ENCODE data around the gene PPA2. TPM values are rescaled to one million over a fixed set of nuclear protein-coding genes. Genes with fewer than 3 reads are reported as not detected.
"Not testable (repeated sequence)": the region's sequence is repeated elsewhere in the genome, so short reads cannot be mapped to it uniquely, and the experiment has no call there.

The PPA2 gene
- total RNA-seq, 4 donors from 2014 or later = 46.2 to 164 (median 84.6) TPM

DNA sequence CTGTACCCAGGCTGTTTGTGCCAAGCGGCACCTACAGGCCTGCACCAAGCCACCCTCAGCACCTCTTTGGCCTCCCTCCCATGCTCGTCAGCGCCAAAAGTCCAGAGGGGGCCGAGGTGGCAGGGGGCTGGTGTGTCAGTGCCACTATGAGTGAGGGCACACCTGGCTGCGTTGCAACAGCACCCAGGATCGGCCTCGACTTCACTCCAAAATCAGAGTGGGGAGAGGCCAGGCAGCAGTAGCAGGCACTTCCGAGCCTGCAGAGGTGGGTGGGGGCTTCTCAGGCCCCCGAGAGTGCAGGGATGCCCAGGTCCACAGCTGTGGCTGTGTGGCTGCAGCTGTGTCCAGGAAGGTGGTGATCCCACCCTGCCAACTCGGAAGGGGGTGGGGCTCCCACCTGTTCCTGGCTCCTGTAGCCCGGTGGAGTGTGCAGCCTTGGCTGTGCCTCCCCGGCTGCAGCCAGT lies 58.5 kb downstream of the PPA2 start:
- no peak overlapping the region for H3K27ac ChIP-seq
- H3K9me3 ChIP-seq = no peaks in the 10 kb centered on the region
- H3K36me3 ChIP-seq = peaks cover 0 to 11% (median 0%) of the 10 kb centered on the region in 4 donors
- H3K4me3 ChIP-seq = no peak overlapping the region
- DNase-seq = no peak
- in situ Hi-C loops (cut with MboI; ENCODE audit: low pct_ligation_motif_present in 1 of 4, low pct_unique_long_range_greater_than_20kb in 1 of 4, low sequenced_read_pairs in 3 of 4) (no loop called here), intact Hi-C loops (cut with DNase I; ENCODE audit: low total_unique reads) (no loop called here)
- no peaks in the 10 kb centered on the region for H3K27me3 ChIP-seq
- WGBS, 2 donors (ENCODE audit: low coverage in 1 of 2) = 91% methylated on average over 9 of the region's 12 CpGs; no CpG with 5 or more reads in 1 of the 2 donors
- no peaks in the 10 kb centered on the region for H3K4me1 ChIP-seq
- TF ChIP-seq, protein P1, sequence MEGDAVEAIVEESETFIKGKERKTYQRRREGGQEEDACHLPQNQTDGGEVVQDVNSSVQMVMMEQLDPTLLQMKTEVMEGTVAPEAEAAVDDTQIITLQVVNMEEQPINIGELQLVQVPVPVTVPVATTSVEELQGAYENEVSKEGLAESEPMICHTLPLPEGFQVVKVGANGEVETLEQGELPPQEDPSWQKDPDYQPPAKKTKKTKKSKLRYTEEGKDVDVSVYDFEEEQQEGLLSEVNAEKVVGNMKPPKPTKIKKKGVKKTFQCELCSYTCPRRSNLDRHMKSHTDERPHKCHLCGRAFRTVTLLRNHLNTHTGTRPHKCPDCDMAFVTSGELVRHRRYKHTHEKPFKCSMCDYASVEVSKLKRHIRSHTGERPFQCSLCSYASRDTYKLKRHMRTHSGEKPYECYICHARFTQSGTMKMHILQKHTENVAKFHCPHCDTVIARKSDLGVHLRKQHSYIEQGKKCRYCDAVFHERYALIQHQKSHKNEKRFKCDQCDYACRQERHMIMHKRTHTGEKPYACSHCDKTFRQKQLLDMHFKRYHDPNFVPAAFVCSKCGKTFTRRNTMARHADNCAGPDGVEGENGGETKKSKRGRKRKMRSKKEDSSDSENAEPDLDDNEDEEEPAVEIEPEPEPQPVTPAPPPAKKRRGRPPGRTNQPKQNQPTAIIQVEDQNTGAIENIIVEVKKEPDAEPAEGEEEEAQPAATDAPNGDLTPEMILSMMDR (IDR thresholded peaks at IDR 0.05) = no peak
- no peak for TF ChIP-seq EP300 (IDR thresholded peaks at IDR 0.05; ENCODE audit: low read depth)
- TF ChIP-seq POLR2AphosphoS5 (IDR thresholded peaks at IDR 0.05) = no peak
- TF ChIP-seq POLR2A (IDR thresholded peaks at IDR 0.05) = no peak

DNA sequence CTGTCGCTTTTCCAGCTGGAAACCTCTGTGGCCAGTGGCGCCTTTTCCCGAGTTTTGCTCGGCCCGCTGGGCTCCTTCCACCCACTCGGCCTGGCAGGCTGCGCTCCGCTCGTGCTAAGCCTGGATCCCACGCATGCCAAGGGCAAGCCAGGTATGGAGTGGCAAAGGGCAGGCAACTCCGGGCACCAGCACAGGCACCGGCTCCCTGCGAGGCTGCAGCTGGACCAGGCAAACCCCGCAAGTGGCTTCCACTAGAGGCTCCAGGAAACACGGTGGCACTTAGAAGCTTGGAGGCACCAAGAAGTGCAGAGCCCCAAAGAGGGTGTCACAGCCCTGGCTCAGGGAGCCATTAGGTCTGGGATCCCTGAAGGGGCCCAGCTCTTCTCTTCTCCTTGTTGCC lies 59.5 kb downstream of the PPA2 start:
- H3K36me3 ChIP-seq = peaks cover 0 to under 1% (median 0%) of the 10 kb centered on the region in 4 donors
- no peak overlapping the region for H3K4me3 ChIP-seq
- no peaks in the 10 kb centered on the region for H3K4me1 ChIP-seq
- WGBS, 2 donors (ENCODE audit: low coverage in 1 of 2) = 94% methylated on average over 15 of the region's 15 CpGs; no CpG with 5 or more reads in 1 of the 2 donors
- TF ChIP-seq POLR2AphosphoS5 (IDR thresholded peaks at IDR 0.05) (no peak), POLR2A (IDR thresholded peaks at IDR 0.05) (no peak)
- no peaks in the 10 kb centered on the region for H3K9me3 ChIP-seq
- intact Hi-C loops (cut with DNase I; ENCODE audit: low total_unique reads) = no loop called here
- no peaks in the 10 kb centered on the region for H3K27me3 ChIP-seq
- no peak overlapping the region for H3K27ac ChIP-seq
- no peak for DNase-seq
- in situ Hi-C loops (cut with MboI; ENCODE audit: low pct_ligation_motif_present in 1 of 4, low pct_unique_long_range_greater_than_20kb in 1 of 4, low sequenced_read_pairs in 3 of 4) = no loop called here

DNA sequence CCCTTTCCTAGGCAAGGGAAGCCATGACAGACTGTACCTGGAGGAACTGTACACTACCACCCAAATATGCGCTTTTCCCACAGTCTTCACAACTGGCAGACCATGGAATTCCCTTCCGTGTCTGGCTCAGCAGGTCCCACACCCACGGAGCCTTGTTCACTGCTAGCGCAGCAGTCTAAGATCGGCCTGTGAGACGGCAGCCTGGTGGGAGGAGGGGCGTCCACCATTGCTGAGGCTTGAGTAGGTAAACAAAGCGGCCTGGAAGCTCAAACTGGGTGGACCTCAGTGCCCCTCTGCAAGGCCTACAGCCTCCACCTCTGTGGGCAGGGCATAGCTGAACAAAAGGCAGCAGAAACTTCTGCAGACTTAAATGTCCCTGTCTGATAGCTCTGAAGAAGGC lies 64.7 kb downstream of the PPA2 start:
- 95% methylated on average over 8 of the region's 8 CpGs; no CpG with 5 or more reads in 1 of the 2 donors for WGBS, 2 donors (ENCODE audit: low coverage in 1 of 2)
- H3K27me3 ChIP-seq; intact Hi-C loops (cut with DNase I; ENCODE audit: low total_unique reads); in situ Hi-C loops (cut with MboI; ENCODE audit: low pct_ligation_motif_present in 1 of 4, low pct_unique_long_range_greater_than_20kb in 1 of 4, low sequenced_read_pairs in 3 of 4); DNase-seq; H3K27ac ChIP-seq; H3K4me1 ChIP-seq; H3K4me3 ChIP-seq; H3K9me3 ChIP-seq: not testable (repeated sequence)
- peaks cover 0 to 14% (median 4%) of the 10 kb centered on the region in 4 donors for H3K36me3 ChIP-seq

DNA sequence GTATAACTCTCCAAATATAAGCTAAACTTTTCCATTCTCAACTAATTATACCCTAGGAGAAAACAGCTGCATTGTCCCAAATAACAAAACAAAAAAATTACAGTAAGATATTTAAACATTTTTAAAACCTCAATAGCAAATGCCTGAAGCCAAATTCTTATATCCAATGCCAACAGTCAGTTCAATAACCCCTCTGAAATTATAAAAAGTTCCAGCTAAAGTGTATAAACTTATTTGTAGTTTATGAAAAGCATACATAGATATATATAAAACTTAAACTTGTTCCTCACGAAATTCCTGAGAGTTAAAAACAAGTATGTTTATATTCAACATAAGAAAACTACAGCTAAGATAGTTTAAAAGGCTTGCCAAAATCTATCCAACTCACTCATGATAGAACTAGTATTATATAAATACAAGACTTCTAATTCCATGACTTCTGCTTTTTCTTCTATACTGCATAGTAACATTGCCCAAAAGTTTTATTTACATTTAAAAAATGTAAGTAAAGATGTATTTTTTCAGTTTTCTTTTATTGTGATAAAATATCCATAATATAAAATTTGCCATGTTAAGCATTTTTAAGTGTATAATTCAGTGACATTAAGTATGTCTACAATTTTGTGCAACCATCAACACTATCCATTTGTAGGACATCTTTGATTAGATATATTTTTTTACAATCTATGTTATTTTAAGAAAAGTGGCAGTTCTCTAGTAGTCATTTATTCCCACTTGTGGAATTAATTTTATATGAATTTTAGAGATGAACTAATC lies 72.8 kb downstream of the PPA2 start:
- in situ Hi-C loops (cut with MboI; ENCODE audit: low pct_ligation_motif_present in 1 of 4, low pct_unique_long_range_greater_than_20kb in 1 of 4, low sequenced_read_pairs in 3 of 4) = no loop called here
- no peak for DNase-seq
- Histone ChIP-seq H3K4me3 (no peak overlapping the region), H3K4me1 (no peaks in the 10 kb centered on the region), H3K27me3 (no peaks in the 10 kb centered on the region), H3K27ac (no peak overlapping the region), H3K36me3 (peaks cover 0 to 22% (median 7%) of the 10 kb centered on the region in 4 donors), H3K9me3 (peaks cover 0 to 5% of the 10 kb centered on the region in 2 donors)
- WGBS, 2 donors (ENCODE audit: low coverage in 1 of 2) = 75 to 78% methylated on average over 1 of the region's 1 CpG
- TF ChIP-seq POLR2AphosphoS5 (IDR thresholded peaks at IDR 0.05) = no peak
- TF ChIP-seq, protein P1 (IDR thresholded peaks at IDR 0.05) = no peak
- no peak for TF ChIP-seq POLR2A (IDR thresholded peaks at IDR 0.05)
- TF ChIP-seq EP300 (IDR thresholded peaks at IDR 0.05; ENCODE audit: low read depth) = no peak
- intact Hi-C loops (cut with DNase I; ENCODE audit: low total_unique reads) = no loop called here

DNA sequence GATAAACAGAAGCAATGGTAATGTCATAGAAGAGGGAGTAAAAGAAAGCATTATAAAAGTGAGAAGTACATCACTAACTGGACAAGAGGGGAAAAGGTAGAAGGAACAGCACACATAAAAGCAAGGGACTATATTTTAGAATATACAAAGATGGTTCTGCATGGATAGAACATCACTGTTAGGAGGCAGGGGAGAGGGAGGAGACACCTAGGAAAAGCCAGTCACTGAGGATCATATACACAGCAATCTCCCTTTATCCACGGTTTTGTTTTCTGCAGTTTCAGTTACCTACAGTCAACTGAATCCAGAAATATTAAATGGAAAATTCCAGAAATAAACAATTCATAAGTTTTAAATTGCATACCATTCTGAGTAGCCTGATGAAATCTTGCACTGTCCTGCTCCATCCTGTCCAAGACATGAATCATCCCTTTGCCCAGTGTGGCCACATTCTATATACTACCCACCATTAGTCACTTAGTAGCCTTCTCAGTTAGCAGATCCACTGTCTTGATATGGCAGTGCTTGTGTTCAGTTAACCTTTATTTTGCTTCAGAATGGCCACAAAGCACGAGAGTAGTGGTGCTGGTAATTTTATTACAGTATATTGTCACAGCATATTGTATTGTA lies 74.2 kb downstream of the PPA2 start:
- WGBS, 2 donors (ENCODE audit: low coverage in 1 of 2) = 92 to 94% methylated on average over 2 of the region's 2 CpGs
- no peaks in the 10 kb centered on the region for H3K4me1 ChIP-seq
- no peak for TF ChIP-seq EP300 (IDR thresholded peaks at IDR 0.05; ENCODE audit: low read depth)
- TF ChIP-seq, protein P1 (IDR thresholded peaks at IDR 0.05) = no peak
- TF ChIP-seq POLR2A (IDR thresholded peaks at IDR 0.05) = no peak
- no peak for TF ChIP-seq POLR2AphosphoS5 (IDR thresholded peaks at IDR 0.05)

More for the DNA sequence above, 74.2 kb downstream of the PPA2 start:
- in situ Hi-C loops (cut with MboI; ENCODE audit: low pct_ligation_motif_present in 1 of 4, low pct_unique_long_range_greater_than_20kb in 1 of 4, low sequenced_read_pairs in 3 of 4) (no loop called here), intact Hi-C loops (cut with DNase I; ENCODE audit: low total_unique reads) (no loop called here)
- peaks cover 0 to 4% of the 10 kb centered on the region in 2 donors for H3K9me3 ChIP-seq
- peaks cover 0 to 21% (median 9%) of the 10 kb centered on the region in 4 donors for H3K36me3 ChIP-seq
- no peak overlapping the region for H3K4me3 ChIP-seq
- no peaks in the 10 kb centered on the region for H3K27me3 ChIP-seq
- H3K27ac ChIP-seq = no peak overlapping the region
- DNase-seq = no peak

Measured in transverse colon (tissue), 4 donors.